Central memory CD4-positive, alpha-beta T cell (primary cell): Measurements from ENCODE around the gene HDAC8.
"Not testable (repeated sequence)": the region's sequence is repeated elsewhere in the genome, so short reads cannot be mapped to it uniquely, and the experiment has no call there.

Experiments used
- DNase-seq: peaks from one replicate; pipeline ENCODE4 v3.0.0; 2022

The HDAC8 gene

DNA sequence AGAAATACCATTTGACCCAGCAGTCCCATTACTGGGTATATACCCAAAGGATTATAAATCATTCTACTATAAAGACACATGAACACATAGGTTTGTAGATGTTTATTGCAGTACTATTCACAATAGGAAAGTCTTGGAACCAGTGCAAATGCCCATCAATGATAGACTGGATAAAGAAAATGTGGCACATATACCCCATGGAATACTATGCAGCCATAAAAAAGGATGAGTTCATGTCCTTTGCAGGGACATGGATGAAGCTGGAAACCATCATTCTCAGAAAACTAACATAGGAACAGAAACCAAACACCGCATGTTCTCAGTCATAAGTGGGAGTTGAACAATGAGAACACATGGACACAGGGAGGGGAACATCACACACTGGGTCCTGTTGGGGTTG is 123.6 kb downstream of the HDAC8 start:
- DNase-seq: not testable (repeated sequence)

- not testable (repeated sequence) for DNase-seq
Measured at GRCh38 chrX:72440764-72441163, 131.9 kb downstream of the HDAC8 start.

DNA sequence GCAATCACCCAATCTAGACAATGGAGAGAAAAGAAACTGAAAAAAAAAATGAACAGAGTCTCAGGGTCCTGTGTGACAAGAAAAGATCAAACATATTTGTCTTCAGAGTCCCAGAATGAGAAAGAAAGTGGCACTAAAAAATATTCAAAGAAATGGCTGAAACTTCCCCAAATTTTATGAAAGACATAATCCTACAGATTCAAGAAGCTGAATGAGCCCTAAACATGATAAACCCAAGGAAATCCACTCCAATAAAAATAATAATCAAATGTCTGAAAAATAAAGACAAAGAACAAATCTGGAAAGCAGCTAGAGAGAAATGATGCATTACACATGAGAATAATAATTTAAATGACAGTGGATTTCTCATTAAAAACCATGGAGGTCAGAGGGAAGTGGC is 136.6 kb downstream of the HDAC8 start:
- no peak for DNase-seq

DNA sequence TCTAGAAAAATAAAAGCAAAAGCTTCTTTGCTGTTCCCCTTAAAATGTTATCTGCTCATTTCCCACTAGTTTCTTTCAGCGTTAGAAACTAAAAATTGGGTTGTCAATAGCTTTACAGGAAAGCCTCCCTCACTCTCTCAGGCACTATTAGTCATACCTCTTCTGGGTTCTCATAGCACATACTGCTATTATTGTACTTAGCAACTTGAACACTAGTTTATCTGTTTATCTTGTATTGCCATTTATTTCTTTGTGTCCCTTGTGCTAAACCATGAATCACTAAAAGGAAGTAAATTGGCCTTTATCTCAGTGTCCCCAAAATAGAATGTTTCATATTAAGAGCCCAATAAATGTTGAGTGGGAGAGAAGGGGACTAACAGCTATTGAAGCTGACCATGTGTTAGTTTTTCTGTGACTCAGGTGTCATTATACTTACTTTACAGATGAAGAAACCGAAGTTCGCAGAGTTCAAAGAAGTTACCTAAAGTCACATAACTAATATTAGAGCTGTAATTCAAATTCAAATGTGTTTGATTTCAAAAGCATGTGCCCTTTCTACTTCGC is 142.2 kb downstream of the HDAC8 start:
- no peak for DNase-seq

GRCh38 chrX:72421797-72422196 is 150.8 kb downstream of the HDAC8 start:
- DNase-seq: no peak

DNA sequence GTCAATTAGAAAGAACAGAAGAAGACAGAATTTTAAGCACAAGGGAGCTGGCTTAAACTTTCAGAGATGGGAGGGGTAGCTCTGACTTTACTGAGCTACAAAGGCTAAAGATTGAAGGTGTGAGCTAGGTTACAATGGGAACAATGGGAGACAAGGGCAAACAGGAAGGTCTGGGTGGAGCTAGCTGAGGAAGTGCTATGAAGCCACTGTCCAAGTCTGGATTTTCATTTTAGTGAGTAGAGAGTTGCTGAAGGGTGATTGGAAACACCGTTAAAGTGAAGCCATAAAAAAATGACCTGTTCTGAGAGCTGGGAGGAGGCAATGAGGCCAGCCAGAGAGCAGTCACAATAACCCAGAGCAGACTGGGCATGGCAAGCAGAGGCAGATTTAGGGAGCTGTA is 162.7 kb downstream of the HDAC8 start:
- no peak for DNase-seq

- DNase-seq: no peak
Measured at GRCh38 chrX:72408885-72409284, 163.8 kb downstream of the HDAC8 start.

DNA sequence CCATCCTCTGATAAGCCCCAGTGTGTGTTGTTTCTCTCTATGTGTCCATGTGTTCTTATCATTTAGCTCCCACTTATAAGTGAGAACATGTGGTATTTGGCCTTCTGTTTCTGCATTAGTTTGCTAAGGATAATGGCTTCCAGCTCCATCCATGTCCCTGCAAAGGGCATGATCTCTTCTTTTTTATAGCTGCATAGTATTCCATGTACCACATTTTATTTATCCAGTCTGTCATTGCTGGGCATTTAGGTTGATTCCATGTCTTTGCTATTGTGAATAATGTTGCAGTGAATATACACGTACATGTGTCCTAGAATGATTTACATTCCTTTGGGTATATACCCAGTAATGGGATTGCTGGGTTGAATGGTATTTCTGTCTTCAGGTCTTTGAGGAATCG is 167.5 kb downstream of the HDAC8 start:
- DNase-seq: not testable (repeated sequence)

DNA sequence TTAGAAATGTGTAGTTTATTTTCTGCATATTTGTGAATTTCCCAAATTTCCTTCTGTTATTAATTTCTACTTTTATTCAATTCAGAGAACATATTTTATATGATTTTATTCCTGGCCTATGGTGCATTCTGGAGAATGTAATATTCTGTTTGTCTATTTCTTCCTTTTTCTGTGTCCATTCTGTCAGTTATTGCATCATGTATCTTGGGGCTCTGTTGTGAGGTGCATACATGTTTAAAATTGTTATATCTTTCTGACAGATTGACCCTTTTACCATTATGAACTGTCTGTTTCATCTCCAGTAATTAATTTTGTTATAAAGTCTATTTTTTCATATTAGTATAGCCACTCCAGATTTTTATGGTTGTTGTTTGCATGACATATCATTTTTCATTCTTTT is 170.0 kb downstream of the HDAC8 start:
- DNase-seq: no peak

DNA sequence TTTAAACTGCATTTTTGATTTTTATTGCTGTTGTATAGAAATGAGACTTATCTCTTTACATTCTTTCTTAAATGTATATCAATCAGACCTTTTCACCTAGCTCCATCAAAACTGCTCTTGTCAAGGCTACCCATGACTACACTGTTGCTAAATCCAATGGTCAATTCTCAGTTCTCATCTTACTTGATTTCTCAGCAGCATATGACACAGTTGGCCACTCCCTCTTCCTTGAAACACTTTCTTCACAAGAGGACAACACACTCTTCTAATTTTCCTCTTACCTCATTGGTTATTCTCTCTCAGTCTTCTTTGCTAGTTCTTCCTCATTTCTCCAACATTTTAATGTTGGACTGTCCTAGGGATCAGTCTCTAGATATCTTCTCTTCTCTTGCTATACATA is 172.8 kb downstream of the HDAC8 start:
- DNase-seq: no peak

DNA sequence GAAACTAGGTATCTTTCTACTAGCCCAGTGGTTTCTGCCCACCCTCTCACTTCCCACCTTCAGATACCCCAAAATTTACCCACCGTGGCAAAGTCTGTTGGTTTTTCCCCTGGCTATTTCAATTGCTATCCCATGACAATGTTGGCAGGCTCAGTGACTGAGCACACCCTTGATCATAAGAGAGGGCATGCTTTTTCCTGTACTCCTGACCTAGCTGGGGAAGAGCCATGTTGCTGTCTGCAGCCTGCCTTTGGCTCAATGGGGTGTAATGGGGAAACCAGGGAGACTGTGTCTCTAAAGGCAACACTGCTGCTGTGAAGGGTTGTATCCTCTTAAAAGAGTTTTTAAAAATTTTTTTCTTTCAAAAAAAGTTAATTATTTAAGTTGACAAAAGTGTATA is 176.5 kb downstream of the HDAC8 start:
- no peak for DNase-seq

GRCh38 chrX:72395237-72395636 is 177.4 kb downstream of the HDAC8 start:
- DNase-seq: no peak

- no peak for DNase-seq
Measured at GRCh38 chrX:72394518-72395170, 178.0 kb downstream of the HDAC8 start.

GRCh38 chrX:72393836-72394517 is 178.7 kb downstream of the HDAC8 start:
- no peak for DNase-seq

- DNase-seq: no peak
Measured at GRCh38 chrX:72392816-72393800, 179.5 kb downstream of the HDAC8 start.

GRCh38 chrX:72392042-72392441 is 180.6 kb downstream of the HDAC8 start:
- no peak for DNase-seq

GRCh38 chrX:72387247-72387646 is 185.4 kb downstream of the HDAC8 start:
- no peak for DNase-seq

- DNase-seq: no peak
Measured at GRCh38 chrX:72382202-72382595, 190.4 kb downstream of the HDAC8 start.

GRCh38 chrX:72381439-72382201 is 191.0 kb downstream of the HDAC8 start:
- no peak for DNase-seq

DNA sequence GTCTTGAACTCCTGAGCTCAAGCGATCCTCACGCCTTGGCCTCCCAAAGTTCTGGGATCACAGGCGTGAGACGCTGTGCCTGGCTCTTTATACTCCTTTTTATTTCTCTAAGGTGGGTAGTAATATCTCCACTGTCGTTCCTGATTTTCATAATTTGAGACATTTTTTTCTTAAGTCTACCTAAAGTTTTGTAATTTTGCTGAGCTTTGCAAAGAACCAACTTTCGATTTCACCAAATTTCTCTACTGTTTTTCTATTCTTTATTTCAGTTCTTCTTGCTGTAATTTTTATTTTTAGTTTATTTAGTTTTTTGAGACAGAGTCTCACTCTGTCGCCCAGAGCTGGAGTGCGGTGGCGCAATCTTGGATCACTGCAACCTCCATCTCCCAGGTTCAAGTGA is 196.5 kb downstream of the HDAC8 start:
- DNase-seq: no peak

DNA sequence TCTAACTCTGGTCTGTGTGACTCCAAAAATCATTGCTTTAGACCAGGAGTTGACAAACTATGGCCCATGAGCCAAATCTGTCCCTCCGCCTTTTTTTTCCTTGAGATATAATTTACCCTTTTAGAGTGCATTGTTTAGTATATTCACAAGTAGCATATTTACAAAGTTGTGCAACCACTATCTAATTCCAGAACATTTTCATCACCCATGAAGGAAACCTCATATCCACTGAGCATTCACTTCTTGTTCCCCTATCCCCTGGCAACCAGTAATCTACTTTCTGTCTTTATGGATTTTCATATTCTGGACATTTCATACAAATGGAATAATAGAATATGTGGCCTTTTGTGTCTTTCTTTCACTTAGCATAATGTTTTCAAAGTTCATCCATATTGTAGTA is 199.5 kb downstream of the HDAC8 start:
- no peak for DNase-seq

DNA sequence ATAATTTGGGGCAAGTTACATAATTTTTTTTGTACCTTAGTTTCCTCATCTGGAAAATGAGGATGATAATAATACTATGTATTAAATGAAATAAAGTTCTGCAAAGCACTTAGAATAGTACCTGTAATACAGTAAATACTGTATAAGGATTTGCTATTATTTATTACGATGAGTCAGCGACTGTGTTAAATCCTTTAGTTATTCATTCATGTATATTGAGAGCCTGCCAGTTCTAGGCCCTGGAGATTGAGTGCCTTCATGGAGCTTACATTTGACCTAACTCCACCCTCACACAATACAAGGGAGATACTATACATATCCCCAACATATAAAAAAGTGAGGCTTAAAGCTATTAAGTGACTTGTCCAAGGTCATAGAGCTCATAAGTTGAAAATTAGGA is 199.9 kb downstream of the HDAC8 start:
- no peak for DNase-seq
